Left ventricle myocardium inferior (tissue), 1 donor: ENCODE data around the gene FOLR2. TPM values are rescaled to one million over a fixed set of nuclear protein-coding genes. Genes with fewer than 3 reads are reported as not detected.
A peak's percentile ranks its signal among the peaks of the same experiment; 100 is the strongest.

Source experiments
- DNase-seq: peaks from one replicate; pipeline ENCODE4 v3.0.0-alpha.2; 2020
- H3K27ac ChIP-seq: fragments of 200-600 bp; replicated peaks from 2 replicates; pipeline ENCODE4 v1.8.0; 2021
- H3K27me3 ChIP-seq: fragments of 200-600 bp; 2 replicates; pipeline ENCODE4 v1.8.0; 2021; ENCODE audit warnings: low read depth
- H3K36me3 ChIP-seq: fragments of 200-600 bp; 2 replicates; pipeline ENCODE4 v1.8.0; 2021
- H3K4me1 ChIP-seq: fragments of 200-600 bp; 2 replicates; pipeline ENCODE4 v1.8.0; 2021
- H3K4me3 ChIP-seq: fragments of 200-600 bp; 2 replicates; pipeline ENCODE4 v1.8.0; 2021; ENCODE audit warnings: mild to moderate bottlenecking, moderate library complexity
- H3K9me3 ChIP-seq: fragments of 200-600 bp; replicated peaks from 2 replicates; pipeline ENCODE4 v1.8.0; 2021
- CTCF ChIP-seq: fragments of 200-600 bp; IDR thresholded peaks from 2 replicates; pipeline ENCODE4 v1.8.0; 2021; ENCODE audit warnings: antibody characterized with exemption, mild to moderate bottlenecking, borderline replicate concordance
- intact Hi-C: fragments of 100-400 bp; cut with micrococcal nuclease; formaldehyde crosslinking; loops from one replicate; pipeline ENCODE4 v1.11.0; 2022
- total RNA-seq: library from RNA; stranded (reverse); fragmentation: NEBNext Ultra II Directional; extraction: Animal tissue kit (Norgen Biotek cat#: 25700); gene quantifications from one replicate; pipeline ENCODE4 v1.2.1, GENCODE V29; 2021
- donor health status: DM: no; HTN: yes; CAD: no; lungs with severe emphysema.

FOLR2 gene
- total RNA-seq, 1 donor from 2014 or later: 20.9 TPM

GRCh38 chr11:72223615-72224563 lies 7.3 kb downstream of the FOLR2 start:
- H3K27me3 ChIP-seq: no peaks in the 10 kb centered on the region
- intact Hi-C loops: no loop called here
- H3K36me3 ChIP-seq: peaks cover 16% of the 10 kb centered on the region
- peaks cover 52% of the 10 kb centered on the region for H3K4me1 ChIP-seq
- peak overlapping the region; percentile 97 for H3K4me3 ChIP-seq
- peak overlapping the region; percentile 100 for H3K27ac ChIP-seq
- TF ChIP-seq CTCF: no peak
- DNase-seq: peak; percentile 83
- no peaks in the 10 kb centered on the region for H3K9me3 ChIP-seq

GRCh38 chr11:72224564-72225410 lies 8.2 kb downstream of the FOLR2 start, which contains the start of gene INPPL1:
INPPL1 (plus strand) TSS chr11:72224767; CDS start chr11:72224985, 218 bp downstream.
- Histone ChIP-seq H3K9me3 (no peaks in the 10 kb centered on the region), H3K4me1 (peaks cover 57% of the 10 kb centered on the region), H3K27ac (peak within 1 kb of the TSS; percentile 100), H3K27me3 (no peaks in the 10 kb centered on the region), H3K36me3 (peaks cover 25% of the 10 kb centered on the region), H3K4me3 (peak within 1 kb of the TSS; percentile 97)
- TF ChIP-seq CTCF: no peak
- intact Hi-C loops: no loop called here
- DNase-seq: peak; percentile 68

GRCh38 chr11:72225411-72225951 lies 8.9 kb downstream of the FOLR2 start:
- Histone ChIP-seq H3K27me3 (no peaks in the 10 kb centered on the region), H3K36me3 (peaks cover 32% of the 10 kb centered on the region), H3K27ac (peak overlapping the region; percentile 100), H3K4me3 (peak overlapping the region; percentile 97), H3K9me3 (no peaks in the 10 kb centered on the region), H3K4me1 (peaks cover 61% of the 10 kb centered on the region)
- no peak for TF ChIP-seq CTCF
- intact Hi-C loops: no loop called here
- no peak for DNase-seq

GRCh38 chr11:72226701-72227100 lies 10.1 kb downstream of the FOLR2 start:
- Histone ChIP-seq H3K4me1 (peaks cover 74% of the 10 kb centered on the region), H3K9me3 (no peaks in the 10 kb centered on the region)
- intact Hi-C loops: no loop called here

More at GRCh38 chr11:72226701-72227100, 10.1 kb downstream of the FOLR2 start:
- no peak overlapping the region for H3K27ac ChIP-seq
- H3K27me3 ChIP-seq: no peaks in the 10 kb centered on the region
- no peak for TF ChIP-seq CTCF
- no peak overlapping the region for H3K4me3 ChIP-seq
- DNase-seq: no peak
- peaks cover 44% of the 10 kb centered on the region for H3K36me3 ChIP-seq
